CD8-positive, alpha-beta memory T cell (primary cell): ENCODE results near the gene GNG13. TPM values are rescaled to one million over a fixed set of nuclear protein-coding genes. Genes with fewer than 3 reads are reported as not detected.

Source experiments
- CTCF ChIA-PET: fragments of 350-600 bp; sonication (Branson Sonifier 250); formaldehyde crosslinking; loops from one replicate; lab custom pipeline; 2021; ENCODE audit warnings: antibody characterized with exemption; lab: Charles Lee
- POLR2A ChIA-PET: fragments of 350-600 bp; sonication (Branson Sonifier 250); formaldehyde crosslinking; loops from one replicate; lab custom pipeline; 2021; ENCODE audit warnings: antibody characterized with exemption; lab: Charles Lee
- DNase-seq, 5 donors: peaks; one replicate each; pipeline versions ENCODE4 v3.0.0 to v3.0.0-alpha.2; 2020 to 2022; ENCODE audit warnings: mixed read lengths in 1 of 5
- H3K27ac ChIP-seq: one replicate; pipeline ENCODE4 v1.7.0; 2013; ENCODE audit warnings: low read depth, mild to moderate bottlenecking, low read length, moderate library complexity
- H3K27me3 ChIP-seq: 2 replicates; pipeline ENCODE4 v1.7.0; 2013; ENCODE audit warnings: low read length, mild to moderate bottlenecking; ENCODE audit not compliant: insufficient read depth, poor library complexity, severe bottlenecking
- H3K36me3 ChIP-seq: 2 replicates; pipeline ENCODE4 v1.7.0; 2013; ENCODE audit warnings: mild to moderate bottlenecking, low read length, moderate library complexity; ENCODE audit not compliant: insufficient read depth
- H3K4me1 ChIP-seq: 2 replicates; pipeline ENCODE4 v1.7.0; 2013; ENCODE audit warnings: mild to moderate bottlenecking, low read length, moderate library complexity; ENCODE audit not compliant: insufficient read depth
- H3K4me3 ChIP-seq: 2 replicates; pipeline ENCODE4 v1.7.0; 2013; ENCODE audit warnings: mild to moderate bottlenecking, low read length
- H3K9me3 ChIP-seq: 2 replicates; pipeline ENCODE4 v1.7.0; 2013; ENCODE audit warnings: mild to moderate bottlenecking, low read length
- H3K27ac Mint-ChIP-seq, 8 donors: one replicate each; pipeline ENCODE4 v1.8.0; 2020 to 2021; ENCODE audit warnings: mixed read lengths in 8 of 8, mild to moderate bottlenecking in 6 of 8, inconsistent platforms in 3 of 8, moderate library complexity in 3 of 8
- H3K27me3 Mint-ChIP-seq, 2 donors: one replicate each; pipeline ENCODE4 v1.8.0; 2020 to 2021; ENCODE audit warnings: mixed read lengths in 2 of 2, mild to moderate bottlenecking in 1 of 2, moderate library complexity in 1 of 2
- H3K36me3 Mint-ChIP-seq, 3 donors: one replicate each; pipeline ENCODE4 v1.8.0; 2020 to 2021; ENCODE audit warnings: mixed read lengths in 3 of 3, inconsistent platforms in 1 of 3, mild to moderate bottlenecking in 1 of 3
- H3K4me1 Mint-ChIP-seq, 3 donors: one replicate each; pipeline ENCODE4 v1.8.0; 2020 to 2021; ENCODE audit warnings: mixed read lengths in 3 of 3, inconsistent platforms in 1 of 3, mild to moderate bottlenecking in 1 of 3
- H3K4me3 Mint-ChIP-seq, 7 donors: one replicate each; pipeline ENCODE4 v1.8.0; 2020 to 2021; ENCODE audit warnings: mixed read lengths in 7 of 7, mild to moderate bottlenecking in 6 of 7, moderate library complexity in 4 of 7, inconsistent platforms in 2 of 7
- H3K9me3 Mint-ChIP-seq, 5 donors: one replicate each; pipeline ENCODE4 v1.8.0; 2020 to 2022; ENCODE audit warnings: mixed read lengths in 5 of 5, mild to moderate bottlenecking in 3 of 5, moderate library complexity in 2 of 5, inconsistent platforms in 1 of 5
- polyA plus RNA-seq: library from polyadenylated mRNA; unstranded; fragments of 300-500 nt; fragmentation: Illumina TruSeq; gene quantifications from one replicate; pipeline ENCODE4 v1.2.3, GENCODE V29; 2021
- total RNA-seq, 2 experiments: library from RNA; stranded (reverse); gene quantifications; one replicate each; pipeline ENCODE4 v1.2.3, GENCODE V29; 2021

The GNG13 gene
- total and polyA plus RNA-seq, 3 experiments from 2014 or later = not detected

GRCh38 chr16:752007-752312, 48.6 kb downstream of the GNG13 start:
- H3K4me3 ChIP-seq = no peak overlapping the region
- no peaks in the 10 kb centered on the region for H3K9me3 ChIP-seq
- ChIA-PET POLR2A (interaction anchor here (0.6 kb wide), 1 partner anchor 1130 kb away, joined by 3 read pairs; no protein-coding TSS in a partner anchor), CTCF (interaction anchor here (1.3 to 1.8 kb wide), 2 partner anchors 25 to 34 kb away, joined by 3 to 5 read pairs; no protein-coding TSS in a partner anchor)
- H3K27ac ChIP-seq = no peak overlapping the region
- Mint-ChIP-seq H3K36me3 (no peaks in the 10 kb centered on the region), H3K4me1 (peaks cover 0 to 3% (median 2%) of the 10 kb centered on the region in 3 donors), H3K27ac (no peak overlapping the region), H3K4me3 (no peak overlapping the region), H3K9me3 (peaks cover 0 to 3% (median 0%) of the 10 kb centered on the region in 5 donors), H3K27me3 (peaks cover 0 to 4% of the 10 kb centered on the region in 2 donors)
- H3K4me1 ChIP-seq = no peaks in the 10 kb centered on the region
- H3K27me3 ChIP-seq = no peaks in the 10 kb centered on the region
- no peak for DNase-seq
- H3K36me3 ChIP-seq = no peaks in the 10 kb centered on the region

- H3K4me1 Mint-ChIP-seq = peaks cover 0 to 3% (median 2%) of the 10 kb centered on the region in 3 donors
- H3K9me3 Mint-ChIP-seq = peaks cover 0 to under 1% (median 0%) of the 10 kb centered on the region in 5 donors
- no peak overlapping the region for H3K4me3 ChIP-seq
- no peak overlapping the region for H3K27ac ChIP-seq
- no peaks in the 10 kb centered on the region for H3K4me1 ChIP-seq
- no peaks in the 10 kb centered on the region for H3K27me3 ChIP-seq
- H3K9me3 ChIP-seq = no peaks in the 10 kb centered on the region
- no peak overlapping the region for H3K4me3 Mint-ChIP-seq
- POLR2A ChIA-PET = no interaction called here
- DNase-seq = no peak
- peaks cover 0 to 3% of the 10 kb centered on the region in 2 donors for H3K27me3 Mint-ChIP-seq
- H3K36me3 ChIP-seq = no peaks in the 10 kb centered on the region
- no peak overlapping the region for H3K27ac Mint-ChIP-seq
- no peaks in the 10 kb centered on the region for H3K36me3 Mint-ChIP-seq
- CTCF ChIA-PET = interaction anchor here (1.3 to 1.8 kb wide), 2 partner anchors 26 to 34 kb away, joined by 3 to 5 read pairs; no protein-coding TSS in a partner anchor
Observed at GRCh38 chr16:751152-752006, 49.2 kb downstream of the GNG13 start.

- H3K36me3 ChIP-seq = no peaks in the 10 kb centered on the region
- Mint-ChIP-seq H3K4me1 (peaks cover 0 to 3% (median 2%) of the 10 kb centered on the region in 3 donors), H3K27me3 (peaks cover 0 to 3% of the 10 kb centered on the region in 2 donors), H3K4me3 (no peak overlapping the region), H3K36me3 (no peaks in the 10 kb centered on the region), H3K27ac (no peak overlapping the region), H3K9me3 (no peaks in the 10 kb centered on the region)
- DNase-seq = no peak
- no peaks in the 10 kb centered on the region for H3K4me1 ChIP-seq
- H3K4me3 ChIP-seq = no peak overlapping the region
- ChIA-PET CTCF (interaction anchor here (1.8 to 2.0 kb wide), 2 partner anchors 9 to 35 kb away, joined by 5 to 7 read pairs; partner anchors contain the start of gene CIAO3), POLR2A (no interaction called here)
- H3K9me3 ChIP-seq = no peaks in the 10 kb centered on the region
- no peak overlapping the region for H3K27ac ChIP-seq
- H3K27me3 ChIP-seq = no peaks in the 10 kb centered on the region
Observed at GRCh38 chr16:750485-750884, 50.0 kb downstream of the GNG13 start.

GRCh38 chr16:749010-749409, 51.5 kb downstream of the GNG13 start:
- Histone ChIP-seq H3K9me3 (no peaks in the 10 kb centered on the region), H3K4me1 (no peaks in the 10 kb centered on the region), H3K27ac (no peak overlapping the region), H3K27me3 (no peaks in the 10 kb centered on the region), H3K4me3 (no peak overlapping the region), H3K36me3 (no peaks in the 10 kb centered on the region)
- peaks cover 0 to 3% of the 10 kb centered on the region in 2 donors for H3K27me3 Mint-ChIP-seq
- ChIA-PET CTCF (interaction anchor here (0.7 to 2.0 kb wide), 2 partner anchors 8 to 37 kb away, joined by 3 to 7 read pairs; partner anchors contain the start of gene CIAO3), POLR2A (no interaction called here)
- H3K27ac Mint-ChIP-seq = no peak overlapping the region
- H3K36me3 Mint-ChIP-seq = no peaks in the 10 kb centered on the region
- H3K4me1 Mint-ChIP-seq = no peaks in the 10 kb centered on the region
- no peak for DNase-seq
- H3K9me3 Mint-ChIP-seq = no peaks in the 10 kb centered on the region
- H3K4me3 Mint-ChIP-seq = no peak overlapping the region

Other genes starting within 250 kb of the GNG13 start
- gene PRR35, start 240.3 kb downstream of the GNG13 start, total RNA-seq = not detected
- gene PRR35, start 240.3 kb downstream of the GNG13 start, polyA plus RNA-seq = not detected
- gene NHLRC4, start 233.7 kb downstream of the GNG13 start, total RNA-seq = under 1 TPM; 0.55 to 0.59 TPM
- gene NHLRC4, start 233.7 kb downstream of the GNG13 start, polyA plus RNA-seq = 1.6 TPM
- 10 to 100 TPM; 47.4 to 50.1 TPM for gene PIGQ, start 230.8 kb downstream of the GNG13 start, total RNA-seq
- gene PIGQ, start 230.8 kb downstream of the GNG13 start, polyA plus RNA-seq = 14.0 TPM
- gene RAB40C, start 210.7 kb downstream of the GNG13 start, total RNA-seq = 10 to 100 TPM; 12.3 to 13.3 TPM
- gene RAB40C, start 210.7 kb downstream of the GNG13 start, polyA plus RNA-seq = 22.8 TPM
- gene WFIKKN1, start 169.7 kb downstream of the GNG13 start, total RNA-seq = under 1 TPM; 0.11 to 0.22 TPM
- gene WFIKKN1, start 169.7 kb downstream of the GNG13 start, polyA plus RNA-seq = 0.09 TPM
- 100 to 1,000 TPM; 129 TPM for gene METTL26, start 164.4 kb downstream of the GNG13 start, total RNA-seq
- gene METTL26, start 164.4 kb downstream of the GNG13 start, polyA plus RNA-seq = 97.4 TPM
- 10 to 100 TPM; 59.3 to 64.8 TPM for gene MCRIP2, start 158.9 kb downstream of the GNG13 start, total RNA-seq
- 24.9 TPM for gene MCRIP2, start 158.9 kb downstream of the GNG13 start, polyA plus RNA-seq
- 10 to 100 TPM; 69.6 to 78.4 TPM for gene WDR90, start 151.4 kb downstream of the GNG13 start, total RNA-seq
- gene WDR90, start 151.4 kb downstream of the GNG13 start, polyA plus RNA-seq = 1.4 TPM
- gene RHOT2, start 132.6 kb downstream of the GNG13 start, total RNA-seq = 100 to 1,000 TPM; 140 to 151 TPM
- 49.6 TPM for gene RHOT2, start 132.6 kb downstream of the GNG13 start, polyA plus RNA-seq
- gene RHBDL1, start 125.1 kb downstream of the GNG13 start, total RNA-seq = under 1 TPM; 0.33 to 0.44 TPM
- gene RHBDL1, start 125.1 kb downstream of the GNG13 start, polyA plus RNA-seq = 0.29 TPM
- gene STUB1, start 120.3 kb downstream of the GNG13 start, total RNA-seq = 100 to 1,000 TPM; 111 to 124 TPM
- 161 TPM for gene STUB1, start 120.3 kb downstream of the GNG13 start, polyA plus RNA-seq
- gene JMJD8, start 116.4 kb downstream of the GNG13 start, total RNA-seq = 10 to 100 TPM; 53.0 to 55.9 TPM
- 56.6 TPM for gene JMJD8, start 116.4 kb downstream of the GNG13 start, polyA plus RNA-seq
- gene WDR24, start 110.3 kb downstream of the GNG13 start, total RNA-seq = 10 to 100 TPM; 23.9 to 25.2 TPM
- gene WDR24, start 110.3 kb downstream of the GNG13 start, polyA plus RNA-seq = 15.4 TPM
- 10 to 100 TPM in 1 of 2 experiments, 1 to 10 TPM in 1; 7.6 to 11.1 TPM for gene FBXL16, start 94.9 kb downstream of the GNG13 start, total RNA-seq
- gene FBXL16, start 94.9 kb downstream of the GNG13 start, polyA plus RNA-seq = 16.9 TPM
- 10 to 100 TPM; 34.8 to 38.2 TPM for gene METRN, start 85.6 kb downstream of the GNG13 start, total RNA-seq
- 50.3 TPM for gene METRN, start 85.6 kb downstream of the GNG13 start, polyA plus RNA-seq
- gene ANTKMT, start 79.6 kb downstream of the GNG13 start, total RNA-seq = 10 to 100 TPM; 64.2 to 72.0 TPM
- gene ANTKMT, start 79.6 kb downstream of the GNG13 start, polyA plus RNA-seq = 127 TPM
- gene CCDC78, start 74.3 kb downstream of the GNG13 start, total RNA-seq = 1 to 10 TPM; 9.8 to 9.9 TPM
- 0.53 TPM for gene CCDC78, start 74.3 kb downstream of the GNG13 start, polyA plus RNA-seq
- 10 to 100 TPM; 31.5 to 35.6 TPM for gene HAGHL, start 73.6 kb downstream of the GNG13 start, total RNA-seq
- 10.7 TPM for gene HAGHL, start 73.6 kb downstream of the GNG13 start, polyA plus RNA-seq
- gene CIAO3, start 59.7 kb downstream of the GNG13 start, total RNA-seq = 10 to 100 TPM; 34.8 to 37.9 TPM
- 23.1 TPM for gene CIAO3, start 59.7 kb downstream of the GNG13 start, polyA plus RNA-seq
- gene MSLN, start 40.0 kb downstream of the GNG13 start, total RNA-seq = not detected
- not detected for gene MSLN, start 40.0 kb downstream of the GNG13 start, polyA plus RNA-seq
- gene RPUSD1, start 12.4 kb downstream of the GNG13 start, total RNA-seq = 10 to 100 TPM; 40.2 to 44.5 TPM
- 34.2 TPM for gene RPUSD1, start 12.4 kb downstream of the GNG13 start, polyA plus RNA-seq
- gene CHTF18, start 12.1 kb downstream of the GNG13 start, total RNA-seq = 100 to 1,000 TPM; 121 to 122 TPM
- 3.7 TPM for gene CHTF18, start 12.1 kb downstream of the GNG13 start, polyA plus RNA-seq
- gene LMF1, start 170.2 kb upstream of the GNG13 start, total RNA-seq = 10 to 100 TPM; 11.7 to 14.0 TPM
- 15.8 TPM for gene LMF1, start 170.2 kb upstream of the GNG13 start, polyA plus RNA-seq
- under 1 TPM; 0.39 to 0.62 TPM for gene SOX8, start 181.0 kb upstream of the GNG13 start, total RNA-seq
- gene SOX8, start 181.0 kb upstream of the GNG13 start, polyA plus RNA-seq = 0.39 TPM